HFFc6 (cell line): ENCODE measurements around the gene PAX3. TPM values are rescaled to one million over a fixed set of nuclear protein-coding genes. Genes with fewer than 3 reads are reported as not detected.

Experiments used
- DNase-seq: peaks from one replicate; pipeline ENCODE4 v3.0.0-alpha.2; 2018
- H3K27ac Mint-ChIP-seq: 2 replicates; pipeline ENCODE4 v1.8.0; 2020; ENCODE audit warnings: mild to moderate bottlenecking, mixed read lengths
- H3K27me3 Mint-ChIP-seq: 2 replicates; pipeline ENCODE4 v1.8.0; 2021; ENCODE audit warnings: mild to moderate bottlenecking, moderate library complexity, mixed read lengths; ENCODE audit not compliant: insufficient read depth
- H3K36me3 Mint-ChIP-seq: 2 replicates; pipeline ENCODE4 v1.8.0; 2021; ENCODE audit warnings: low read depth, mixed read lengths
- H3K4me1 Mint-ChIP-seq: 2 replicates; pipeline ENCODE4 v1.8.0; 2020; ENCODE audit warnings: low read depth, mixed read lengths
- H3K4me3 Mint-ChIP-seq: 2 replicates; pipeline ENCODE4 v1.8.0; 2020; ENCODE audit warnings: mild to moderate bottlenecking, moderate library complexity, mixed read lengths
- H3K9me3 Mint-ChIP-seq: 2 replicates; pipeline ENCODE4 v1.8.0; 2020; ENCODE audit warnings: mild to moderate bottlenecking, mixed read lengths
- total RNA-seq, 6 experiments: library from RNA; stranded (reverse); fragmentation: NEBNext Ultra II Directional; extraction: Animal tissue kit (Norgen Biotek cat#: 25700); gene quantifications; 2 replicates in 1 of 6; 3 replicates in 5 of 6; pipeline ENCODE4 v1.2.3, GENCODE V29; 2021
- TF ChIP-seq, protein P1 (sequence below): fragments of 200-600 bp; sonication (generic); IDR thresholded peaks from 2 replicates; pipeline ENCODE4 v1.5.0; 2021; ENCODE audit warnings: antibody characterized with exemption, mild to moderate bottlenecking

The PAX3 gene
- total RNA-seq, 6 experiments from 2014 or later = 13.2 to 20.7 (median 16.4) TPM

DNA sequence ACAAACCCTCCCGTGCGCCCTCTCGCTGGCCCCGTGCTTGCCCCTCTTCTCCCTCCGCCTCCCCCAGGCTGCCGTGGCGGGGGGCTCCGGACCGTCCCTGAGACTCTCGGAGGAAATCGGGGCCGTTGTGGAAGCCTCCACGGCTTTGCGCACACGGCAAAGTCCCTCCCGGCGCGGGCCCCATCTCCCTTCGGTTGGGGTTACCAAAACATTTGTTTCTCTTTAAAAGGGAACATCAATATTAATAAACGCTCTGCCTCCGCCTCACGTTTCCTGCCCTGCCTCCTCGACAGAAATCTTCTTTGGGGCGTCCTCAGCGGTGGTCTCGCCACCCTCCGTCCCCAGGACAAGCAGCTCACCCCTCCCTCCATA lies 3.8 kb downstream of the PAX3 start:
- Mint-ChIP-seq H3K27me3 (peaks cover 3% of the 10 kb centered on the region; the same call in 1 of the 2 replicates), H3K9me3 (no peaks in the 10 kb centered on the region), H3K4me1 (peaks cover 82% of the 10 kb centered on the region), H3K27ac (peak overlapping the region; percentile 93), H3K4me3 (peak overlapping the region; percentile 97), H3K36me3 (peaks cover 46% of the 10 kb centered on the region)
- TF ChIP-seq, protein P1, sequence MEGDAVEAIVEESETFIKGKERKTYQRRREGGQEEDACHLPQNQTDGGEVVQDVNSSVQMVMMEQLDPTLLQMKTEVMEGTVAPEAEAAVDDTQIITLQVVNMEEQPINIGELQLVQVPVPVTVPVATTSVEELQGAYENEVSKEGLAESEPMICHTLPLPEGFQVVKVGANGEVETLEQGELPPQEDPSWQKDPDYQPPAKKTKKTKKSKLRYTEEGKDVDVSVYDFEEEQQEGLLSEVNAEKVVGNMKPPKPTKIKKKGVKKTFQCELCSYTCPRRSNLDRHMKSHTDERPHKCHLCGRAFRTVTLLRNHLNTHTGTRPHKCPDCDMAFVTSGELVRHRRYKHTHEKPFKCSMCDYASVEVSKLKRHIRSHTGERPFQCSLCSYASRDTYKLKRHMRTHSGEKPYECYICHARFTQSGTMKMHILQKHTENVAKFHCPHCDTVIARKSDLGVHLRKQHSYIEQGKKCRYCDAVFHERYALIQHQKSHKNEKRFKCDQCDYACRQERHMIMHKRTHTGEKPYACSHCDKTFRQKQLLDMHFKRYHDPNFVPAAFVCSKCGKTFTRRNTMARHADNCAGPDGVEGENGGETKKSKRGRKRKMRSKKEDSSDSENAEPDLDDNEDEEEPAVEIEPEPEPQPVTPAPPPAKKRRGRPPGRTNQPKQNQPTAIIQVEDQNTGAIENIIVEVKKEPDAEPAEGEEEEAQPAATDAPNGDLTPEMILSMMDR = no peak
- DNase-seq = no peak

DNA sequence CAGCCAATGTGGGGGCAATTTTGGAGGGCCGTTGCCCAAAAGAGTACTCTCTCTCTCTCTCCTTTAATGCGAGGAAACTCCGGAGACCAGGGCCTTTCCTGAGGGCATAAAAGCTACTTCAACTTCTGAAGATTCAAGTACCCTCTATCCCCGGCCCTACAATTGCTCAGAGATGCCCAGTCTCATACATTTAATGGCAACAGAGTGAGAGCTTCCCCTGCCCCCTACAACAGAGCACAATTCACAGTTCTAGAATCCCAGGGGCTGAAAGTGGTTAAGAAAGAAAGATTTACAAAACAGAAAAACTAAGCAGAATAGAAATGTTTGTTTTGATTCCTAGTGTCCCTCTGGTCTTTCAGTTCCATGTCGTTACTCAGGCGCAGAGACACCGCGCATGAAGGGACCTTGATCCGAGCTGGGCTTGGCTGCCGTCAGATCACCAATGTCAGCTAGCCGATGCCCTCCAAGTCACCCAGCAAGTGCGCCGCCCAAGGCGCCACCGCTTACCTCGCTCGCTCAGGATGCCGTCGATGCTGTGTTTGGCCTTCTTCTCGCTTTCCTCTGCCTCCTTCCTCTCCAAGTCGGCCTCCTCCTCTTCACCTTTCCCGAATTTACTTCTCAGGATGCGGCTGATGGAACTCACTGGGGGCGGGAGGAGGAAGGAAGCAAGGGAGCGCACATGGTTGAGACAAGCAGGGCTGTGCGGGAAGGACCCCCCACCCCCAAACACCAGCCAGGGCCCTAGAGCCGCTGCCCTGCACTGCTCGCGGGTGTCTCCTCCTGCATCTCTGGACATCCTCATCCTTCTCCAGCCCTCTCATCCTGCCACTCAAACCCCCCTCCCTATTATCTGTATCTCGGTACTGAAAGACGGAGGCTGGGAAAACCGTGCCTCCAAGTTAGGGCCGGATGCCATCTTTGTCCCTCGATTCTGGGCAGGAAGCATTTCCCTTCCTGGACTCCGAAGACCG lies 4.9 kb downstream of the PAX3 start:
- TF ChIP-seq, protein P1 = no peak
- Mint-ChIP-seq H3K4me1 (peaks cover 80% of the 10 kb centered on the region), H3K27me3 (peaks cover 3% of the 10 kb centered on the region; the same call in 1 of the 2 replicates)

DNA sequence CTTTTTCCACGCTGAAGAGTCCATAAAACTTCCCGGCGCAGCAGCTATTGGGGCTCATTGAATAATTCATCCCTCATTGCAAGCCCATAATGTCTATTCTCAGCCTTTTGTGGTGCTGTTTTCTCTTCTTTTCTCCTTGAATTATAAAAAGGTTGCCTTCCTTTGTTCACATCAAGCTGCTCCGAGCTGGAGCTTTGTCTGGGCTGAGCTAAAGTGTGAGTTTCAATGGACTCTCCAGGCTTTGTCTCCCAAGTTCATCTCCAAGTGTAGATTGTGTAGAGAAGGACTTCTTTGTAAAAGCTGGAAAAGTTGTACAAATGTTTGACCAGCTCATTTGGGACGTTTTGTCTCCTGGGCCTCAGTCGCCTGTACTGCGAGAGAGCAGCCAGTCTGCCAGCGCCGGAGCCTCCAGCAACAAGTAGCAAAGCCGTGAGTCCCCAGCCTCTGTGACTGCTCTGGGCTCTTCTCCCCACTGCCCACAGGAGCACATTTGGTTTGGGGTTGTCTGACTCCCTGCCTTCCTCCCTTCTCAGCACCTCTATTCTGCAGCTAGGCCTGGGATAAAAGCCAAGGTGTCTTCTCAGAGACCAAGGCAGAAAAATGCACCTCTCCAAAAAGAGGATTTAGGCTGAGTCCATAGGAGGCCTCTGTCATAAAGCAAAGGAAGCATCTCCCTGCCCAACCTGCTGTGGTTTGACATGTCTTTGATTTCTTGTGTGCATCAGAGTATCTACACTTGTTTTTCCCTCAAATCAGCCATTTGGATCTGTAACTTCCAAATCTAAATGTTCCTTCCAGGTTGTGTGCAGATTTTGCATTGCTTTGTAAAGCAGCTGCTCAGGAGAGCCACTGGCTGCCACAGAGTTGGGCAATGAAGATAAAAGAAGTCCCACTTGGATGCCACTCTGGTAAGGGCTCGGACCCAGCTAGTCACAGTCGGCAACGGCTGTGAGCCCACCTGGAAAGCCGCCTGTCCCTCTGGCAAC lies 6.4 kb downstream of the PAX3 start:
- Mint-ChIP-seq H3K4me1 (peaks cover 91% of the 10 kb centered on the region), H3K4me3 (peak overlapping the region; percentile 85), H3K36me3 (peaks cover 57% of the 10 kb centered on the region), H3K9me3 (no peaks in the 10 kb centered on the region), H3K27ac (peak overlapping the region; percentile 89), H3K27me3 (peaks cover 1% of the 10 kb centered on the region; the same call in 1 of the 2 replicates)
- TF ChIP-seq, protein P1 = no peak
- no peak for DNase-seq

More for the DNA sequence above, 4.9 kb downstream of the PAX3 start:
- Mint-ChIP-seq H3K9me3 (no peaks in the 10 kb centered on the region), H3K27ac (peak overlapping the region; percentile 93), H3K36me3 (peaks cover 52% of the 10 kb centered on the region), H3K4me3 (peak overlapping the region; percentile 97; the same call in 1 of the 2 replicates)
- DNase-seq = no peak

DNA sequence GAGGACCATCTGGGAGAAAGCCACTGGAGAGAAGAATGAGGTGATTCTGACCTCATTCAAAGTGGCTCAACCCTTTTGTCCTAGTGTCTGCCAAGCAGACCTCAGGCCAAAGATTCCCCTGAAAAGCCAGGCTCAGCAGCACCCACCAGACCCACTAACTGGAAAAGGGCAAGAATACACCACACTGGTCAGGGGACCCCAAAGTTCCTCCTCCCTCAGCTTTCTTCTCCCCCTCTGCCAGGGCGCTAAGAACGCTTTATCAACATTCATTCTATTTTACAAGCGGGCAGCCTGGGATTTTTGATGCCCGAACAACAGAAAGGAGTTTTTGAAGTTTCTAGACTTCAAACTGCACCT lies 7.3 kb downstream of the PAX3 start:
- peak overlapping the region; percentile 89 for H3K27ac Mint-ChIP-seq
- peaks cover 55% of the 10 kb centered on the region for H3K36me3 Mint-ChIP-seq
- peaks cover 82% of the 10 kb centered on the region for H3K4me1 Mint-ChIP-seq
- DNase-seq = no peak
- TF ChIP-seq, protein P1 = no peak
- peak overlapping the region; percentile 85 for H3K4me3 Mint-ChIP-seq
- peaks cover 1% of the 10 kb centered on the region; the same call in 1 of the 2 replicates for H3K27me3 Mint-ChIP-seq
- H3K9me3 Mint-ChIP-seq = no peaks in the 10 kb centered on the region
